GM12878 (cell line): ENCODE results near the gene NEFH. TPM values are rescaled to one million over a fixed set of nuclear protein-coding genes. Genes with fewer than 3 reads are reported as not detected.

Experiments used
- CTCF ChIP-seq, 3 experiments: IDR thresholded peaks in 2 of 3; conservative IDR thresholded peaks in 1 of 3; 2 replicates each; pipeline ENCODE4 v1.5.1; 2011; ENCODE audit warnings: low read depth in 3 of 3, low read length in 3 of 3, mild to moderate bottlenecking in 3 of 3, control low read depth in 2 of 3, moderate library complexity in 2 of 3, inconsistent platforms in 1 of 3, mixed read lengths in 1 of 3; ENCODE audit not compliant: control insufficient read depth in 2 of 3, insufficient read depth in 1 of 3; ENCODE audit errors: extremely low read depth in 1 of 3
- MYC ChIP-seq: IDR thresholded peaks from 2 replicates; pipeline ENCODE4 v1.6.1; 2011; ENCODE audit warnings: mild to moderate bottlenecking, low read length, moderate library complexity, inconsistent platforms; ENCODE audit not compliant: insufficient read depth, insufficient replicate concordance, insufficient read length, severe bottlenecking
- PAX8 ChIP-seq: fragments of 450-650 bp; IDR thresholded peaks from 2 replicates; pipeline ENCODE4 v1.6.1; 2017; ENCODE audit warnings: mild to moderate bottlenecking, moderate library complexity
- POLR2AphosphoS2 ChIP-seq: IDR thresholded peaks from 2 replicates; pipeline ENCODE4 v1.6.1; 2011; ENCODE audit warnings: low read depth, mild to moderate bottlenecking, low read length, improper control_type of control experiment, moderate library complexity
- TCF7 ChIP-seq: IDR thresholded peaks from 2 replicates; pipeline ENCODE4 v1.6.1; 2014; ENCODE audit warnings: antibody characterized with exemption, borderline replicate concordance
- ZZZ3 ChIP-seq: IDR thresholded peaks from 2 replicates; pipeline ENCODE4 v1.6.1; 2011; ENCODE audit warnings: low read depth; ENCODE audit not compliant: control insufficient read depth, insufficient read length
- polyA plus RNA-seq, 11 experiments: library from polyadenylated mRNA; depleted of rRNA in 4 of 11; unstranded in 6 of 11; stranded (reverse) in 5 of 11; fragments of >200 nt; fragmentation: Nextera tagmentation in 4 of 11; fragmentation: Illumina TruSeq in 1 of 11; extraction: Ambion mirVana in 4 of 11; extraction: Trizol in 1 of 11; gene quantifications; 1 replicate in 1 of 11; 2 replicates in 10 of 11; pipeline versions ENCODE4 v1.2.1 to v1.2.3, GENCODE V29; 2011 to 2016; ENCODE audit warnings: inconsistent platforms in 2 of 11, missing spikeins in 2 of 11, low read depth in 1 of 11
- total RNA-seq, 4 experiments: library from RNA; depleted of rRNA in 3 of 4; stranded (reverse); fragments of >200 nt in 3 of 4; fragmentation: Illumina TruSeq in 1 of 4; extraction: Trizol in 1 of 4; gene quantifications; 2 replicates each; pipeline versions ENCODE4 v1.2.1 to v1.2.3, GENCODE V29; 2013 to 2021
- TF ChIP-seq, protein P1 (sequence below): fragments of 450-650 bp; IDR thresholded peaks from 2 replicates; pipeline ENCODE4 v1.6.1; 2017; ENCODE audit warnings: mild to moderate bottlenecking, moderate library complexity
- TF ChIP-seq, protein P2 (sequence below): IDR thresholded peaks from 2 replicates; pipeline ENCODE4 v1.6.1; 2012; ENCODE audit warnings: low read depth, low read length, improper control_type of control experiment

Gene NEFH
- total and polyA plus RNA-seq, 10 of the 15 experiments (the other 5 are each of a cell fraction or from before 2014, with no cell fraction given) = 0.02 to 0.25 (median 0.09) TPM

- TF ChIP-seq CTCF (IDR thresholded peaks at IDR 0.05 in 2 of 3, conservative IDR thresholded peaks at IDR 0.05 in 1 of 3; ENCODE audit: control insufficient read depth in 2 of 3, extremely low read depth in 1 of 3, insufficient read depth in 1 of 3, low read depth in 3 of 3, low read length in 3 of 3) (no peak), MYC (no peak), ZZZ3 (no peak), TCF7 (no peak), PAX8 (no peak), POLR2AphosphoS2 (no peak)
- TF ChIP-seq, protein P1, sequence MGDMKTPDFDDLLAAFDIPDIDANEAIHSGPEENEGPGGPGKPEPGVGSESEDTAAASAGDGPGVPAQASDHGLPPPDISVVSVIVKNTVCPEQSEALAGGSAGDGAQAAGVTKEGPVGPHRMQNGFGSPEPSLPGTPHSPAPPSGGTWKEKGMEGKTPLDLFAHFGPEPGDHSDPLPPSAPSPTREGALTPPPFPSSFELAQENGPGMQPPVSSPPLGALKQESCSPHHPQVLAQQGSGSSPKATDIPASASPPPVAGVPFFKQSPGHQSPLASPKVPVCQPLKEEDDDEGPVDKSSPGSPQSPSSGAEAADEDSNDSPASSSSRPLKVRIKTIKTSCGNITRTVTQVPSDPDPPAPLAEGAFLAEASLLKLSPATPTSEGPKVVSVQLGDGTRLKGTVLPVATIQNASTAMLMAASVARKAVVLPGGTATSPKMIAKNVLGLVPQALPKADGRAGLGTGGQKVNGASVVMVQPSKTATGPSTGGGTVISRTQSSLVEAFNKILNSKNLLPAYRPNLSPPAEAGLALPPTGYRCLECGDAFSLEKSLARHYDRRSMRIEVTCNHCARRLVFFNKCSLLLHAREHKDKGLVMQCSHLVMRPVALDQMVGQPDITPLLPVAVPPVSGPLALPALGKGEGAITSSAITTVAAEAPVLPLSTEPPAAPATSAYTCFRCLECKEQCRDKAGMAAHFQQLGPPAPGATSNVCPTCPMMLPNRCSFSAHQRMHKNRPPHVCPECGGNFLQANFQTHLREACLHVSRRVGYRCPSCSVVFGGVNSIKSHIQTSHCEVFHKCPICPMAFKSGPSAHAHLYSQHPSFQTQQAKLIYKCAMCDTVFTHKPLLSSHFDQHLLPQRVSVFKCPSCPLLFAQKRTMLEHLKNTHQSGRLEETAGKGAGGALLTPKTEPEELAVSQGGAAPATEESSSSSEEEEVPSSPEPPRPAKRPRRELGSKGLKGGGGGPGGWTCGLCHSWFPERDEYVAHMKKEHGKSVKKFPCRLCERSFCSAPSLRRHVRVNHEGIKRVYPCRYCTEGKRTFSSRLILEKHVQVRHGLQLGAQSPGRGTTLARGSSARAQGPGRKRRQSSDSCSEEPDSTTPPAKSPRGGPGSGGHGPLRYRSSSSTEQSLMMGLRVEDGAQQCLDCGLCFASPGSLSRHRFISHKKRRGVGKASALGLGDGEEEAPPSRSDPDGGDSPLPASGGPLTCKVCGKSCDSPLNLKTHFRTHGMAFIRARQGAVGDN = no peak
- TF ChIP-seq, protein P2, sequence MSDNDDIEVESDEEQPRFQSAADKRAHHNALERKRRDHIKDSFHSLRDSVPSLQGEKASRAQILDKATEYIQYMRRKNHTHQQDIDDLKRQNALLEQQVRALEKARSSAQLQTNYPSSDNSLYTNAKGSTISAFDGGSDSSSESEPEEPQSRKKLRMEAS = no peak
Observed at GRCh38 chr22:29451863-29452262, 28.2 kb upstream of the NEFH start (continued).
